NCI-H510A (cell line): ENCODE results near the gene FOXA2.
"Not testable (repeated sequence)": the region's sequence is repeated elsewhere in the genome, so short reads cannot be mapped to it uniquely, and the experiment has no call there.

Experiments used
- DNase-seq: peaks from one replicate; lab custom pipeline; 2025; lab: John Stamatoyannopoulos, UW

Gene FOXA2

GRCh38 chr20:22584522-22584921, at the start of gene FOXA2:
Gene FOXA2, minus strand, starts transcription at chr20:22584572. Its CDS starts 294 bp downstream, at chr20:22584278.
- DNase-seq, result peak; percentile 97

- DNase-seq, result peak; percentile 56
Measured at GRCh38 chr20:22630701-22631100, 46.3 kb upstream of the FOXA2 start.

GRCh38 chr20:22629927-22630326, 45.6 kb upstream of the FOXA2 start:
- DNase-seq, result no peak

- no peak for DNase-seq
Measured at GRCh38 chr20:22629447-22629846, 45.1 kb upstream of the FOXA2 start.

- no peak for DNase-seq
Measured at GRCh38 chr20:22626496-22626895, 42.1 kb upstream of the FOXA2 start.

- DNase-seq, result peak; percentile 30
Measured at GRCh38 chr20:22623211-22623610, 38.8 kb upstream of the FOXA2 start.

- no peak for DNase-seq
Measured at GRCh38 chr20:22620342-22620741, 36.0 kb upstream of the FOXA2 start.

GRCh38 chr20:22619806-22620205, 35.4 kb upstream of the FOXA2 start:
- DNase-seq, result no peak

- no peak for DNase-seq
Measured at GRCh38 chr20:22619272-22619671, 34.9 kb upstream of the FOXA2 start.

- no peak for DNase-seq
Measured at GRCh38 chr20:22617160-22617559, 32.8 kb upstream of the FOXA2 start.

- no peak for DNase-seq
Measured at GRCh38 chr20:22616551-22616950, 32.2 kb upstream of the FOXA2 start.

- no peak for DNase-seq
Measured at GRCh38 chr20:22615425-22615824, 31.1 kb upstream of the FOXA2 start.

GRCh38 chr20:22611636-22612035, 27.3 kb upstream of the FOXA2 start:
- no peak for DNase-seq

GRCh38 chr20:22607695-22608094, 23.3 kb upstream of the FOXA2 start:
- DNase-seq, result no peak

GRCh38 chr20:22604815-22605214, 20.4 kb upstream of the FOXA2 start:
- no peak for DNase-seq

- no peak for DNase-seq
Measured at GRCh38 chr20:22601361-22602141, 17.2 kb upstream of the FOXA2 start.

- not testable (repeated sequence) for DNase-seq
Measured at GRCh38 chr20:22599258-22599657, 14.9 kb upstream of the FOXA2 start.

- no peak for DNase-seq
Measured at GRCh38 chr20:22597303-22597702, 12.9 kb upstream of the FOXA2 start.

GRCh38 chr20:22590662-22591061, 6.3 kb upstream of the FOXA2 start:
- DNase-seq, result no peak

GRCh38 chr20:22586645-22587310, 2.4 kb upstream of the FOXA2 start:
- no peak for DNase-seq

- no peak for DNase-seq
Measured at GRCh38 chr20:22585786-22586493, 1.6 kb upstream of the FOXA2 start.

GRCh38 chr20:22584922-22585785, 782 bp upstream of the FOXA2 start:
- DNase-seq, result peak; percentile 92
